NT2/D1 (cell line): ENCODE data around the gene ERC2.

ENCODE experiments used
- SUZ12 ChIP-seq: IDR thresholded peaks from 2 replicates; pipeline ENCODE4 v1.6.1; 2011; ENCODE audit not compliant: insufficient read length, insufficient read depth; ENCODE audit errors: extremely low read depth
- YY1 ChIP-seq: IDR thresholded peaks from 2 replicates; pipeline ENCODE4 v1.6.1; 2011; ENCODE audit not compliant: insufficient read length, insufficient read depth
- ZNF274 ChIP-seq: IDR thresholded peaks from 2 replicates; pipeline ENCODE4 v1.6.1; 2011; ENCODE audit warnings: mild to moderate bottlenecking, low read depth, low read length

GRCh38 chr3:55480911-55481743, 987.1 kb downstream of the ERC2 start:
- no peak for TF ChIP-seq YY1
- TF ChIP-seq ZNF274, result no peak
- TF ChIP-seq SUZ12, result no peak
